NCI-H526 (cell line): ENCODE results near the gene SPAG16.
A peak's percentile ranks its signal among the peaks of the same experiment; 100 is the strongest.
"Not testable (repeated sequence)": the region's sequence is repeated elsewhere in the genome, so short reads cannot be mapped to it uniquely, and the experiment has no call there.

Source experiments
- DNase-seq, 2 experiments: peaks; one replicate each; lab custom pipeline; 2025; lab: John Stamatoyannopoulos, UW

SPAG16 gene

DNA sequence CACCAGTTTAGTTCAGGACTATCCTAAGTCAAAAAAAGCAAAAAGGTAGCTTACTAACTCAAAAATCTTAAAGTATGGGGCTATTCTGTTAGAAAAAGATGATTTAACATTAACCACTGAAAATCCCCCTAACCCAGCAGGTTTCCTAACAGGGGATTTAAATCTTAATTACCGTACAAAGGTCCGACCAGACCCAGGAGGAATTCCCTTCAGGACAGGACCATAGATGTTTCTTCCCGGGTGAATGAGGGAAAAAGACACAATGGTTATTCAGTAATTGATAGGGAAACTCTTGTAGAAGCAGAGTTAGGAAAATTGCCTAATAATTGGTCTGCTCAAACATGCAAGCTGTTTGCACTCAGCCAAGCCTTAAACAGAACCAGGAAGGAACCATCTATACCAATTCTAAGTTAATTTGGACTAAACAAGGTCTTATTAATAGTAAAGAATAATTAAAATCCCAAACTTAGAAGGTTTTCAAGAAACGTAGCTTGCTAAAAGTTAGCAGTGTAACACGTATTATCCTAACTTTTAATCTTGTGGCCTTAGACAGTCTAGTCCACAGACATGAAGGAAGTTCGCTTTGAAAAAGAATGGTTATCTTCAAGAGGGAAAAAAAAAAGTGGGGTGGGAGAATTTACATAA lies 124.3 kb downstream of the SPAG16 start:
- DNase-seq = not testable (repeated sequence)

DNA sequence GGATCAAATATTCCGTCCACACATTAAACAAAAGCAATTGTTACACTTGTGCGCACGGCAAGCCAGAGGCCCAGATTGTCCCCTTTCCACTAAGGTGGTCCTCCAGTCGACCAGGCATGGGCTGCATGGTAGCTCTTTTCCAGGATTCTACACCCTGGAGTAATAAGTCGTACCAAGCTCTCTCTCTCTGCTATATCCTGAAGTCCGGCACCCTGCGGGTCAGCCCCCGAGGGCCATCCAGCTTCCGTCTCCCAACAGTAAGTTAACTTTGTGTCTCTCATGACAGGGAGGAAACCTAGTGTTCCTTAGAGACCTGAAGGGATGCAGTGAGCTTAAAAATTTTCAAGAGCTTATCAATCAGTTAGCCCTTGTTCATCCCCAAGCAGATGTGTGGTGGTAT lies 126.4 kb downstream of the SPAG16 start:
- not testable (repeated sequence) for DNase-seq

- no peak for DNase-seq
These were observed 127.5 kb downstream of the SPAG16 start for GRCh38 chr2:213411582-213412289.

DNA sequence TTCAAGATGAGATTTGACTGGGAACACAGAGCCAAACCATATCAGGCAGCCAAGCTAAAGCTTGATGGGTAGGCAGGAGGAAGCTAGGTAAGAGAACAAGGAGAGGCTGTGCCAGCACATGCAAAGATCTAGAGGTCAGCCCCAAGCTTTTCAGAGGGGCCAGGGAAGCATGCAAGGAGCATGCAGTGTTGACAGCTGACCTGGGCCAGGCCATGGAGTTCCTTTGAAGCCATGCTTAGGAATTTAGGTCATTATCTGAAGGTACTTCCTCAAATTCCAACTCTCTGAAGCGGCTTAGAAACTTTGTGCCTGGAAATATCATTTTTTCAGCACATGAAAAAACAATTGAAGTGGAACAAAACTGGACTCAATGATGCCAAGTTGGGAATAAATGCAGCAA lies 130.8 kb downstream of the SPAG16 start:
- DNase-seq = no peak

- no peak for DNase-seq
These were observed 132.6 kb downstream of the SPAG16 start for GRCh38 chr2:213416832-213417231.

DNA sequence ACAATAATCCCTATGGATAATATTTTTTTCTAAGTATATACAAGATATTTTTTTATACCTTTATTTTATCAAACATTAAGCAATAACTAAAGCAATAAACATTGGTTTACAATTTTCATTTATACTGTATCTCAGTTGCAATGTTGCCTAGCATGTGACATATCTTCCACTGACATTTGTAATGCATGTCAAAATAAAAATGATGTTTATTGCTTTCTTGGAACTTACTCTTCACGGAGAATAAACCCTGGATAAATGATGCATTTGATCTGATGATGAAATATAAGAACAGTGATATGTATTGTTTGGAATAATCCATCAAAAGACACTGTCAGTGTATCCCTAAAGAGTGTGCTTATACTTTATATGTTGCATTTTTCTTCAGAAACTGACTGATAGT lies 135.7 kb downstream of the SPAG16 start:
- DNase-seq = no peak

- DNase-seq = no peak
These were observed 136.6 kb downstream of the SPAG16 start for GRCh38 chr2:213420828-213421385.

- DNase-seq = no peak
These were observed 137.9 kb downstream of the SPAG16 start for GRCh38 chr2:213422211-213422610.

GRCh38 chr2:213425618-213426017 lies 141.4 kb downstream of the SPAG16 start:
- no peak for DNase-seq

- no peak for DNase-seq
These were observed 145.3 kb downstream of the SPAG16 start for GRCh38 chr2:213429516-213429915.

DNA sequence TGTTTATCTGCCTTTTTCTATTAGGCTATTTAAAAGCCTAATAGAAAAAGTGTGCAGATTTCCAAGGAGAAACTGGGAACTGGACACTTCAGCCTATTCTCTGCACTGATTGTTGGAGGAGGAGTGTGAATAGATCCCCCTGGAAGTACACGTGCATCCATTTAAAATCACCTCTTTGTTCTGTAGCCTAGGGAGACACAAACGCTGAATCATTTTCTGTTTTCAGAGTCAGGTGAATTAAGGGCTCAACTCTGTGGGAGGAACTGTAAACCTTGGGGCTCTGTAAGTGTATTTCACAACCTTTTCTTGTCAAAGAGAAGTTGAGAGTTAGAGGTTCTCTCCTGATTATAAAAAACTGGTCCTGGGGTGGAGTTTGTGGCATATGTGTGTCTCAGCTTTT lies 159.7 kb downstream of the SPAG16 start:
- no peak for DNase-seq

GRCh38 chr2:213451542-213452239 lies 167.4 kb downstream of the SPAG16 start:
- no peak for DNase-seq

DNA sequence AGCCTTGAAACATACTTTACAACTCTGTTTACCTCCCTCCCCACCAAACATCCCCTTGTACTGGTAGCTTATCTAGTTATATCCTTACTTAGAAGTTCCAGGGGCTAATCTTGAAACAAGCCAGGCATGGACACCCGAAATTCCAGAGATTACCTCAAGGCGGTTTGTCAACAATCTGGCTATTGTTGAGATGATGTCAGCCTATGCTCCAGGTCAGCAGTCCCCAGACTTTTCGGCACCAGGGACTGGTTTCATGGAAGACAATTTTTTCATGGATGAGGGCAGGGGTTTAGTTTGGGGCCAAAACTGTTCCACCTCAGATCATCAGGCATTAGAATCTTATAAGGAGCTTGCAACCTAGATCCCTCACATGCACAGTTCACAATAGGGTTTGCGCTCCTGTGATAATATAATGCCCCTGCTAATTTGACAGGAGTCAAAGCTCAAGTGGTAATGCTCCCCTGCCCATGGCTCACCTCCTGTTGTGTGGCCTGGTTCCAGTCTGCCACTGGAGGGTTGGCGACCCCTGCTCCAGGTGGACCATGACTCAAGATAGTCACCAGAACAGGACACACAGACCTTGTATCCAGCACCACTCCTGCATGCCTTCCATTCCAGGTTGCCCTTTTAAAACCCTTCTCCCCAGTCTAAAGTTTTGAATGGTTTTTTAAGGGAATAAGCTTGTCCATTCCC lies 171.2 kb downstream of the SPAG16 start:
- no peak for DNase-seq

DNA sequence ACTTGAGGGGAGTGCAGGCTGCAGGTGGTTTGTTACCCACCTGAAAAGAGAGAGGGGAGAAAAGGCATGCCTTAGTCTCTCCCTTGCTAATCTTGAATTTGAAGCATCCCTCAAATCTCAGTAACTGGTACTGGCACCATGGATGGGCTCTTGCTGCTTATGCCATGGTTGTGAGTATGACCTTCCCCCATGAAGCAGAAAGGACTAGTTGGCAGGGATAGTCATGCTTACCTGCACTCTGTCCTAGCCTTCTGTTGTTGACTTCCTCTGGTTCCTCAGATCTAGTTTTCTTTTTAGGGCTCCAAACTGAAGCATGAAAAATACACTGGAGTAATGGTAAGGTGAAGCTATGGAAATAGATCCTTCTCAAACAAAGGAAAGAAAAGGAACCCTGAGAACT lies 191.2 kb downstream of the SPAG16 start:
- no peak for DNase-seq

DNA sequence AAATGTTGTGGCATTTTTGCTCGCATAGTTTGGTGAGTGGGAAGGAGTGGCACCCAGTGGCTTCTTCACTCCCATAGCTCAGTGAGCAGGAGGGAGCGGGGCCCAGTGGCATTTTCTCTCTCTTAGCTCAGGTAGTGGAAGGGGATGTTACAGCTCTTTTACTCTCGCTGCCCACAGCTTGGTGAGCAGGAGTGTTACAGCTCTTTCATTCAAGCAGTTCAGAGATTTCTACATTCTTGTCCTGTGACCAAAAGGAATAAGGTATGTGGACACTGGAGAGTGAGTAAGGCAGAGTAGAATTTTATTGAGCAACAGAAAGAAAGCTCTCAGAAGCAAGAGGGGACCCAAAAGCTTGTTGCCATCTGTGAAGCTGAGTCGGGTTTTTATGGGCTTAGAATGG lies 192.4 kb downstream of the SPAG16 start:
- DNase-seq = no peak

DNA sequence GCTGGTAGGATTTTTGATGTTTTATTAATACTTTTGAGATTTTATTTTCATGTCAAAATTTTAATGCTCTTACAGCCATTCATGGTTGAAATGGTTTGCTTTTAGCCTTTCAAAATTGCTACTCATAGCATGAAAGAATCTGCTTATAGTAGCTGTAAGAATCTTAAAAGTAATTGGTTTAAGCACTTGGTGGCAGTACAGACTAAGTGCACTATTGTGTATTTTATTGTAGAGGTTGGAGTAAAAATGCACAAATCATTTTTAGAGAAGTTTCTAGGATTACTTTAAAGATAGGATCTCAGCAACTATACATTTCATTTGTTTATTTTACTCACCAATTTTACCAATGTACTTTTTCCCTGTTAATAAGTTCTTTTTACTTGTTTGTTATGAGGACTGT lies 205.8 kb downstream of the SPAG16 start:
- no peak for DNase-seq

- no peak for DNase-seq
These were observed 207.1 kb downstream of the SPAG16 start for GRCh38 chr2:213491376-213491775.

- no peak for DNase-seq
These were observed 212.0 kb downstream of the SPAG16 start for GRCh38 chr2:213496226-213496625.

DNA sequence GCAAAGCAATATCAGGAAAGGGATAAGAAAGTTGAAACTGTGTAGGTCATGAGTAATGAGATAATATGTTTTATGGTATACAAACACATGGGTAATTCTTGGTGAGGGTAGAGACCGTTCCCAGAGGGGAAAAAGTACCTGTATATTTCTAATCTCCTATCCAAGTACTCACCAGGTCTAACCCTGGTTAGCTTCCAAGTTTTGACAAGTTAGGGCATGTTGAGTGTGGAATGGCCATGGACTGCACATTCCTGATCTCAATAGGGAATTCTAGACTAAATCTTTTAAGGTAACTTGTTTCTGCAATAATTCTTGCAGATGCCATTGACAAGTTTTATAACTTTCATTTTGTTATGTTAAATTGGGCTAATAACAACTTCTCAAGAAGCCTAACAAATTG lies 216.6 kb downstream of the SPAG16 start:
- DNase-seq = no peak

DNA sequence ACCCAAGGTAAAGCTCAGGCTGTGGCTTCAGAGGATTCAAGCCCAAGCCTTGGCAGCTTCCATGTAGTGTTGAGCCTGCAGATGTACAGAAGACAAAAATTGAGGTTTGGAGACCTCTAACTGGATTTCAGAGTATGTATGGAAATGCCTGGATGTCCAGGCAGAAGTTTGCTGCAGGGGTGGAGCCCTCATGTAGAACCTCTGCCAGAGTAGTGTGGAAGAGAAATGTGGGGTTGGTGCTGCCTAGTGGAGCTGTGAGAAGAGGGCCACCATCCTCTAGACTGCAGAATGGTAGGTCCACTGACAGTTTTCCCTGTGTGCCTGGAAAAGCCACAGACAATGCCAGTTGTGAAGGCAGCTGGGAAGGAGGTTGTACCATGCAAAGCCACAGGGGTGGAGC lies 239.9 kb downstream of the SPAG16 start:
- DNase-seq = no peak

- no peak for DNase-seq
These were observed 253.3 kb downstream of the SPAG16 start for GRCh38 chr2:213537579-213537978.

GRCh38 chr2:213544940-213545339 lies 260.7 kb downstream of the SPAG16 start:
- peak; percentile 7 to 21 for DNase-seq
